K562 (cell line): ENCODE measurements around the gene CLIP1. TPM values are rescaled to one million over a fixed set of nuclear protein-coding genes. Genes with fewer than 3 reads are reported as not detected.

Source experiments
- ATAC-seq: fragments of 200-7000 bp; cut with Tn5 transposase; 3 replicates; pipeline ENCODE4 v1.9.1; 2020; ENCODE audit warnings: moderate library complexity
- BruUV-seq: library from RNA; stranded (reverse); fragments of 400-500 nt; replicated peaks from 2 replicates; lab custom pipeline; 2021; lab: Mats Ljungman, UMichigan
- CTCF ChIA-PET: fragments of 300-600 bp; formaldehyde crosslinking; extraction: SDS; loops from one replicate; lab custom pipeline; 2021; ENCODE audit warnings: low intra/inter-chr PET ratio; lab: Yijun Ruan, JAX
- POLR2A ChIA-PET: fragments of 300-600, 350-650 bp; sonication (Branson Sonifier 250); formaldehyde crosslinking; extraction: SDS; loops from one replicate; lab custom pipeline; 2021; ENCODE audit warnings: antibody characterized with exemption, inconsistent platforms; lab: Yijun Ruan, JAX
- DNase-seq, 4 experiments: peaks; one replicate each; pipeline versions ENCODE4 v3.0.0 to v3.0.0-alpha.2; 2011 to 2018; ENCODE audit warnings: low spot score in 3 of 4, mixed read lengths in 3 of 4; ENCODE audit errors: extremely low read depth in 1 of 4
- FAIRE-seq: peaks from 2 replicates; lab custom pipeline; 2011; peaks lifted over from hg19 to GRCh38; lab: Jason Lieb, UNC
- H2AFZ ChIP-seq: 2 replicates; pipeline ENCODE4 v1.6.0; 2011; ENCODE audit warnings: low read depth, low read length, control low read depth, inconsistent platforms
- H3K27ac ChIP-seq: fragments of 200-600 bp; 3 replicates; pipeline ENCODE4 v1.8.0; 2011; ENCODE audit warnings: low read depth, mild to moderate bottlenecking, control low read depth, inconsistent platforms, low read length, moderate library complexity, mixed read lengths; ENCODE audit errors: extremely low read depth
- H3K27me3 ChIP-seq, 2 experiments: fragments of 300-600 bp in 1 of 2; 2 replicates in 1 of 2; 3 replicates in 1 of 2; pipeline versions ENCODE4 v1.6.0 to v1.8.0; 2011; ENCODE audit warnings: inconsistent platforms in 2 of 2, low read length in 2 of 2, mild to moderate bottlenecking in 1 of 2, mixed read lengths in 1 of 2, moderate library complexity in 1 of 2; ENCODE audit not compliant: control insufficient read depth in 2 of 2, insufficient read depth in 2 of 2
- H3K36me3 ChIP-seq: fragments of 300-600 bp; 3 replicates; pipeline ENCODE4 v1.8.0; 2011; ENCODE audit warnings: mild to moderate bottlenecking, low read length, inconsistent platforms; ENCODE audit not compliant: control insufficient read depth, insufficient read depth
- H3K4me1 ChIP-seq, 2 experiments: fragments of 200-600 bp in 1 of 2; replicated peaks in 1 of 2; 2 replicates in 1 of 2; 3 replicates in 1 of 2; pipeline versions ENCODE4 v1.5.1 to v1.8.0; 2011; ENCODE audit warnings: inconsistent platforms in 2 of 2, low read length in 2 of 2, mild to moderate bottlenecking in 1 of 2, mixed read lengths in 1 of 2, moderate library complexity in 1 of 2; ENCODE audit not compliant: control insufficient read depth in 2 of 2, insufficient read depth in 2 of 2
- H3K4me2 ChIP-seq: 2 replicates; pipeline ENCODE4 v1.6.1; 2011; ENCODE audit warnings: low read length, control low read depth, inconsistent platforms, mixed read lengths; ENCODE audit not compliant: insufficient read depth
- H3K4me3 ChIP-seq: fragments of 200-600 bp; sonication (generic), shearing (Covaris generic); 2 replicates; pipeline ENCODE4 v1.5.1; 2016; ENCODE audit warnings: control low read depth, inconsistent platforms
- H3K79me2 ChIP-seq: fragments of 200-600 bp; 3 replicates; pipeline ENCODE4 v1.8.0; 2011; ENCODE audit warnings: low read length, inconsistent platforms; ENCODE audit not compliant: control insufficient read depth, insufficient read depth
- H3K9ac ChIP-seq, 2 experiments: 2 replicates each; pipeline versions ENCODE4 v1.6.0 to v1.6.1; 2011; ENCODE audit warnings: low read depth in 2 of 2, low read length in 2 of 2, control low read depth in 1 of 2, inconsistent platforms in 1 of 2, mild to moderate bottlenecking in 1 of 2, mixed read lengths in 1 of 2; ENCODE audit not compliant: insufficient read depth in 1 of 2
- H3K9me1 ChIP-seq: one replicate; pipeline ENCODE4 v1.6.0; 2011; ENCODE audit warnings: inconsistent platforms, mild to moderate bottlenecking, low read length, moderate library complexity; ENCODE audit not compliant: control insufficient read depth, insufficient read depth
- H3K9me3 ChIP-seq: replicated peaks from 2 replicates; pipeline ENCODE4 v1.5.1; 2011; ENCODE audit warnings: low read depth, low read length, inconsistent platforms; ENCODE audit not compliant: control insufficient read depth, insufficient read depth
- H4K20me1 ChIP-seq: replicated peaks from 2 replicates; pipeline ENCODE4 v1.6.1; 2011; ENCODE audit warnings: low read length, inconsistent platforms, mixed read lengths; ENCODE audit not compliant: control insufficient read depth, insufficient read depth
- GABPA ChIP-seq: fragments of 200-800 bp; sonication (Bioruptor generic); conservative IDR thresholded peaks from 2 replicates; pipeline ENCODE4 v1.6.1; 2016; ENCODE audit warnings: low read depth, missing genetic modification characterization, missing compliant biosample characterization
- HMG20A ChIP-seq: fragments of 450-650 bp; formaldehyde crosslinking; conservative IDR thresholded peaks from 2 replicates; pipeline ENCODE4 v1.4.0; 2020; ENCODE audit warnings: mild to moderate bottlenecking, mixed read lengths
- NCOA4 ChIP-seq: fragments of 450-650 bp; IDR thresholded peaks from 2 replicates; pipeline ENCODE4 v1.6.1; 2018; ENCODE audit warnings: mild to moderate bottlenecking; ENCODE audit not compliant: partially characterized antibody
- THRB ChIP-seq: fragments of 450-650 bp; formaldehyde crosslinking; conservative IDR thresholded peaks from 2 replicates; pipeline ENCODE4 v1.4.0; 2022; ENCODE audit warnings: mild to moderate bottlenecking, missing genetic modification characterization
- ZFPM2 ChIP-seq: fragments of 250-450 bp; sonication (Bioruptor Pico); IDR thresholded peaks from 2 replicates; pipeline ENCODE4 v1.5.1; 2022; ENCODE audit warnings: mild to moderate bottlenecking
- WGBS: fragments of 100-300 bp; shearing (Covaris generic); methylation state at CpG from one replicate; pipeline ENCODE4 v1.1.6; 2016; ENCODE audit warnings: low coverage, mixed read lengths; ENCODE audit not compliant: insufficient coverage; ENCODE audit errors: missing lambda C conversion rate; 5-methylcytosine and 5-hydroxymethylcytosine counted together
- in situ Hi-C: fragments of 300-500 bp; cut with MboI; formaldehyde crosslinking; loops from 4 replicates; pipeline ENCODE4 v1.15.0; 2018; ENCODE audit warnings: inconsistent platforms, mixed read lengths
- intact Hi-C: fragments of 100-400 bp; cut with micrococcal nuclease; formaldehyde crosslinking; loops from 2 replicates; pipeline ENCODE4 v1.14.2; 2022
- polyA plus RNA-seq, 8 experiments: library from polyadenylated mRNA; depleted of rRNA in 4 of 8; stranded (reverse) in 5 of 8; unstranded in 3 of 8; fragments of >200 nt; fragmentation: Nextera tagmentation in 2 of 8; fragmentation: Illumina TruSeq in 1 of 8; extraction: Ambion mirVana in 2 of 8; extraction: Trizol in 1 of 8; gene quantifications; 2 replicates each; pipeline versions ENCODE4 v1.2.1 to v1.2.3, GENCODE V29; 2011 to 2014; ENCODE audit warnings: inconsistent platforms in 1 of 8, missing spikeins in 1 of 8
- total RNA-seq, 7 experiments: library from RNA; depleted of rRNA in 6 of 7; stranded (reverse); fragments of >200 nt in 6 of 7; fragmentation: Illumina TruSeq in 2 of 7; extraction: Trizol in 2 of 7; gene quantifications; 2 replicates each; pipeline versions ENCODE4 v1.2.1 to v1.2.3, GENCODE V29; 2011 to 2021; ENCODE audit warnings: low replicate concordance in 1 of 7

CLIP1 gene
- total and polyA plus RNA-seq, 9 of the 15 experiments (the other 6 are each of a cell fraction or from before 2014, with no cell fraction given), result 5.8 to 33.9 (median 27.6) TPM

GRCh38 chr12:122393817-122394216 is 28.7 kb downstream of the CLIP1 start:
- Histone ChIP-seq H3K36me3 (peaks cover 3% of the 10 kb centered on the region; the same call in 1 of the 3 replicates), H3K27ac (no peak overlapping the region)
- TF ChIP-seq GABPA (tag), result no peak
- no peak for TF ChIP-seq THRB (CRISPR knock-in tag)
- TF ChIP-seq, all 486 proteins: peak for 0
- DNase-seq (no peak), FAIRE-seq (no peak), ATAC-seq (no peak)
- intact Hi-C loops, result loop anchor here (10.0 kb wide), 1 partner anchor 361 kb away; the partner anchor contains the start of gene DENR
- ChIA-PET CTCF (no interaction called here), POLR2A (no interaction called here)
- H3K9ac ChIP-seq, result no peak overlapping the region
- no peak overlapping the region for H2AFZ ChIP-seq
- BruUV-seq, result no TSS peak
- H3K4me3 ChIP-seq, result no peak overlapping the region
- H3K27me3 ChIP-seq, result no peaks in the 10 kb centered on the region
- in situ Hi-C loops, result no loop called here
- no peaks in the 10 kb centered on the region for H3K9me1 ChIP-seq
- peaks cover 23% of the 10 kb centered on the region for H3K79me2 ChIP-seq
- H4K20me1 ChIP-seq, result no peaks in the 10 kb centered on the region
- H3K4me2 ChIP-seq, result no peak overlapping the region
- H3K9me3 ChIP-seq, result no peaks in the 10 kb centered on the region
- H3K4me1 ChIP-seq, result no peaks in the 10 kb centered on the region; a peak in 2 of 5 replicates
- 92% methylated on average over 4 of the region's 4 CpGs for WGBS

- no peak overlapping the region for H3K9ac ChIP-seq
- intact Hi-C loops, result loop anchor here (10.0 kb wide), 1 partner anchor 362 kb away; the partner anchor contains the start of gene DENR
- no peak for DNase-seq
- H2AFZ ChIP-seq, result no peak overlapping the region
- no peak overlapping the region for H3K27ac ChIP-seq
- no peak for FAIRE-seq
- H4K20me1 ChIP-seq, result no peaks in the 10 kb centered on the region
- H3K36me3 ChIP-seq, result peaks cover 3% of the 10 kb centered on the region; the same call in 1 of the 3 replicates
- no peaks in the 10 kb centered on the region for H3K9me3 ChIP-seq
- no peaks in the 10 kb centered on the region for H3K27me3 ChIP-seq
- no peak for TF ChIP-seq HMG20A (CRISPR knock-in tag)
- TF ChIP-seq NCOA4, result no peak
- no peak for TF ChIP-seq ZFPM2
- peaks cover 13% of the 10 kb centered on the region; the same call in 2 of the 3 replicates for H3K79me2 ChIP-seq
- ChIA-PET POLR2A (no interaction called here), CTCF (interaction anchor here (0.7 kb wide), 1 partner anchor 79 kb away, joined by 3 read pairs; no protein-coding TSS in a partner anchor)
- in situ Hi-C loops, result no loop called here
- no peak for ATAC-seq
- H3K4me1 ChIP-seq, result peaks cover 0 to 6% of the 10 kb centered on the region in 2 experiments; a peak in 2 of 5 replicates
- no peaks in the 10 kb centered on the region for H3K9me1 ChIP-seq
- WGBS, result 86% methylated on average over 5 of the region's 5 CpGs
- BruUV-seq, result no TSS peak
- no peak overlapping the region for H3K4me2 ChIP-seq
- H3K4me3 ChIP-seq, result no peak overlapping the region
Measured at GRCh38 chr12:122392411-122392810, 30.1 kb downstream of the CLIP1 start.
